MG63 (cell line): ENCODE data around the gene GLP1R. TPM values are rescaled to one million over a fixed set of nuclear protein-coding genes. Genes with fewer than 3 reads are reported as not detected.
A peak's percentile ranks its signal among the peaks of the same experiment; 100 is the strongest.
"Not testable (repeated sequence)": the region's sequence is repeated elsewhere in the genome, so short reads cannot be mapped to it uniquely, and the experiment has no call there.

Experiments
- DNase-seq: peaks from one replicate; pipeline ENCODE4 v3.0.0-alpha.2; 2020
- H3K27me3 ChIP-seq: fragments of 250-450 bp; sonication (Bioruptor Pico); 2 replicates; pipeline ENCODE4 v1.5.1; 2020; ENCODE audit warnings: mild to moderate bottlenecking, moderate library complexity
- H3K36me3 ChIP-seq: fragments of 250-450 bp; sonication (Bioruptor Pico); 2 replicates; pipeline ENCODE4 v1.5.1; 2020; ENCODE audit warnings: mild to moderate bottlenecking, moderate library complexity
- H3K4me3 ChIP-seq: fragments of 250-450 bp; sonication (Bioruptor Pico); 2 replicates; pipeline ENCODE4 v1.5.1; 2020; ENCODE audit warnings: mild to moderate bottlenecking, moderate library complexity
- H3K9me3 ChIP-seq: fragments of 250-450 bp; sonication (Bioruptor Pico); 2 replicates; pipeline ENCODE4 v1.5.1; 2020; ENCODE audit warnings: mild to moderate bottlenecking, moderate library complexity
- total RNA-seq: library from RNA; depleted of rRNA; stranded (reverse); fragments of >200 nt; shearing (Covaris generic); gene quantifications from 2 replicates; pipeline ENCODE4 v1.2.3, GENCODE V29; 2014; ENCODE audit warnings: low replicate concordance; rRNA removed

GLP1R gene
- total RNA-seq, 1 experiment from 2014 or later, result not detected

DNA sequence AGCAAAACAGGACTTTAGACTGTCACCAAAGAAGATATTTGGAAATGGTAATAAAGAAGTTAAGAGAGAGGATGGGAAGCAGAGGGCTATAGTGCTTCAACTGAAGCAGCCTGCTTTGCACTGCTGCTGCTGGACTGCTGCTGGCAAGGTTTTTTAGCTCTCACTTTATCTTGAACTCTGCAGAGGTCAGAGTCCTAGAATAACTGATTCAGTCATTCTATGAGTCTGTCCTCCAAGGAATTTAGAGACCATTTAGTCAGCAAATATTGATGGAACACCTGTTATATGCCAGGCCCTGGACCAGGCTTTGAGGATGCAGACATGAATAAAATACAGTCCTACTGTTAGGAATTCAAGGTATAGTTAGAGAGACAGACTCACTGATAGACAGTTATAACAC, 75.5 kb downstream of the GLP1R start:
- H3K9me3 ChIP-seq, result peaks cover 9% of the 10 kb centered on the region
- no peak overlapping the region for H3K4me3 ChIP-seq
- H3K27me3 ChIP-seq, result peaks cover 15% of the 10 kb centered on the region; the same call in 1 of the 2 replicates
- no peaks in the 10 kb centered on the region for H3K36me3 ChIP-seq
- no peak for DNase-seq

DNA sequence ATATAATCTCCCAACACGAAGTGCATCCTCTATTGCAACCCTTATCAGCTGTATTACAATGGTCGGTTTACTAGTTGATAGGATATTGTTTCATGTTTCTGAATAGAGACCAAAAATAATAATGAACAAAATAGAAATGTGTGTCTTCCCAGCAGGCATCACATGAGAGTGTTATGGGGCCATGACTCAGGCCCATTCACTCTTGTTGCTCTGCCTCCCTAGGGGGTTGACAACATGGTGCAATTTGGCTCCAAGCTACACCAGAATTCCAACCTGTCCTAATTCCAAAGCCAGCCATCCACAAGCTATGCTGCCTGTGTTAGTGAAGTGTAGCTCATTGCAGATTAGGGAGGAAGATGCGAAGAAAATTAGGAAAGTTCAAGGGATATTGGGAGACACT, 79.5 kb downstream of the GLP1R start:
- H3K4me3 ChIP-seq, result no peak overlapping the region
- H3K27me3 ChIP-seq, result peaks cover 2% of the 10 kb centered on the region; the same call in 1 of the 2 replicates
- no peaks in the 10 kb centered on the region for H3K36me3 ChIP-seq
- DNase-seq, result peak; percentile 55
- H3K9me3 ChIP-seq, result peaks cover 10% of the 10 kb centered on the region; the same call in 1 of the 2 replicates

DNA sequence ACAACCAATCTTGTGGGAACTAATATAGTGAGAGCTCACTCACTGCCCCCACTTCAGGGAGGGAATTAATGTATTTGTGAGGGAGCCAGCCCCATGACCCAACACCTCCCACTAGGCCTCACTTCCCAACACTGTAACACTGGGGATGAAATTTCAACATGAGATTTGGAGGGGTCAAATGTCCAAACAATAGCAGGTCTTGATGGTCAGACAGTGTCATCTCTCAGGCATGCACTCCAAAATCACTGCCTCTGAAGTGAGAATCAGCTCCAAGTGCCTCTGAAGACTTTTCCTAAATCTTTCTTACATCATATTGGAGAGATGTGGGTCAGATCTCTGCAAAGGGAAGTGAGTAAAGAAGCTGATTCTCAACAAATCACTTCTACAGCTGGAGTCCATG, 80.3 kb downstream of the GLP1R start:
- peaks cover 14% of the 10 kb centered on the region; the same call in 1 of the 2 replicates for H3K9me3 ChIP-seq
- H3K4me3 ChIP-seq, result no peak overlapping the region
- no peaks in the 10 kb centered on the region for H3K36me3 ChIP-seq
- H3K27me3 ChIP-seq, result peaks cover 2% of the 10 kb centered on the region; the same call in 1 of the 2 replicates
- DNase-seq, result no peak

GRCh38 chr6:39130691-39131090, 82.1 kb downstream of the GLP1R start:
- Histone ChIP-seq H3K4me3 (no peak overlapping the region), H3K36me3 (no peaks in the 10 kb centered on the region), H3K27me3 (peaks cover 3% of the 10 kb centered on the region; the same call in 1 of the 2 replicates), H3K9me3 (peaks cover 16% of the 10 kb centered on the region; the same call in 1 of the 2 replicates)
- no peak for DNase-seq

DNA sequence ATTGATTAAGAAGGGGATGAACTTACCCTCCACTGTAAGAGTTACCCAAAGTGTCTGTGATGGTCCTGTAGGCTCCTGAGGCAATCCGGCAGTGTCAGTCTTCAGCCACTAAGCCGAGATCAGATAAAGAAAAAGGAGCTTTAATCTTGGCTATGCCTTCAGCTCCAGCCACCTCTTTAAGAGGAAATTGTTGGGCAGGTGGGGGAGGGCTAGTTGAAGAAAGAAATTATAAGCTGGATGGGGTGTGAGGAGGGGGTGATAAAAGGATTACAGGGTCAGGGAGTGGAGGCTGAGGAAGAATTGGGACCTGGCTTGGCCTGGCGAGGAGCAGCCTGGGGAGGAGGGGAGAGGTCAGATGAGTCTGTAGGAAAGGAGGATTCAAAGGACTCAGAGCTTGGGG, 86.2 kb downstream of the GLP1R start:
- Histone ChIP-seq H3K27me3 (peaks cover 16% of the 10 kb centered on the region), H3K9me3 (peaks cover 16% of the 10 kb centered on the region)
- not testable (repeated sequence) for H3K4me3 ChIP-seq, H3K36me3 ChIP-seq, DNase-seq

- H3K9me3 ChIP-seq, result peaks cover 15% of the 10 kb centered on the region
- H3K27me3 ChIP-seq, result peaks cover 29% of the 10 kb centered on the region
- H3K4me3 ChIP-seq, H3K36me3 ChIP-seq, DNase-seq: not testable (repeated sequence)
Measured at GRCh38 chr6:39136207-39136606, 87.6 kb downstream of the GLP1R start.

DNA sequence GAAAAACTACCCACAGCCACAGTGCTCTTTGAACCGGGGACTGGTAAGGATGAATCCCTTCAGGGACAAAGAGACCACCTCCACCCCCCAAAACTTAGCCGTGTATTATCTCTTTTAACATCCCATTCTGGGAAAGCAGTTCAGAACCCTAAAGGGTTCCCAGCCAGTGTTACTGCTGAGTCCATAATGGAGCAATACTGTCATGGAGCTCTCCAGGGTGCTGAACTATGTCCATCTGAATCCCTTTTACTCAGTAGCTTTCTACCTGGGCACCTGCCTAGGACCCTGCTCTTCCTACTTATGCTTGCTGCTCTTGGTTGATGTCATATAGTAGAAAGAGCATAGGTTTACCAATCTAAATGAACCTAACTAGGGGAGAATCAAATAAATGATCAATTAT, 88.7 kb downstream of the GLP1R start:
- Histone ChIP-seq H3K4me3 (no peak overlapping the region), H3K9me3 (peaks cover 13% of the 10 kb centered on the region), H3K36me3 (no peaks in the 10 kb centered on the region), H3K27me3 (peaks cover 37% of the 10 kb centered on the region)
- DNase-seq, result peak; percentile 56

Other genes with a start within 250 kb of the GLP1R start
- 48.8 and 57.2 TPM in 2 replicates for gene SAYSD1, start 66.4 kb downstream of the GLP1R start, total RNA-seq
- gene KCNK5, start 180.7 kb downstream of the GLP1R start, total RNA-seq, result 2.4 and 2.8 TPM in 2 replicates